Activated T-helper 2 cell treated with anti-CD3 and anti-CD28 coated beads, Interferon-gamma antibody, Interleukin-2, Interleukin-4, amounts not matched to agents 10 μg/mL and 5 μg/mL and 100 μg/mL, durations not matched to agents 14 hours and 24 hours and 36 hours (primary cell): ENCODE measurements around the gene COL6A3. TPM values are rescaled to one million over a fixed set of nuclear protein-coding genes. Genes with fewer than 3 reads are reported as not detected.

Experiments
- DNase-seq: peaks from one replicate; pipeline ENCODE4 v3.0.0; 2021; ENCODE audit warnings: low spot score
- H3K27ac Mint-ChIP-seq: one replicate; pipeline ENCODE4 v1.8.0; 2021; ENCODE audit warnings: mixed read lengths
- H3K27me3 Mint-ChIP-seq: one replicate; pipeline ENCODE4 v1.8.0; 2021; ENCODE audit warnings: low read depth, mixed read lengths
- H3K36me3 Mint-ChIP-seq: one replicate; pipeline ENCODE4 v1.8.0; 2021; ENCODE audit warnings: low read depth, mixed read lengths
- H3K4me1 Mint-ChIP-seq: one replicate; pipeline ENCODE4 v1.8.0; 2021; ENCODE audit warnings: low read depth, mixed read lengths
- H3K4me3 Mint-ChIP-seq: one replicate; pipeline ENCODE4 v1.8.0; 2021; ENCODE audit warnings: low read depth, mild to moderate bottlenecking, moderate library complexity, mixed read lengths
- H3K9me3 Mint-ChIP-seq: one replicate; pipeline ENCODE4 v1.8.0; 2021; ENCODE audit warnings: mixed read lengths
- intact Hi-C: fragments of 100-400 bp; cut with micrococcal nuclease; formaldehyde crosslinking; loops from one replicate; pipeline ENCODE4 v1.15.1; 2023
- total RNA-seq: library from RNA; stranded (reverse); gene quantifications from 2 replicates; pipeline ENCODE4 v1.2.3, GENCODE V29; 2022

COL6A3 gene
- total RNA-seq, 1 donor from 2014 or later: 9.2 TPM

DNA sequence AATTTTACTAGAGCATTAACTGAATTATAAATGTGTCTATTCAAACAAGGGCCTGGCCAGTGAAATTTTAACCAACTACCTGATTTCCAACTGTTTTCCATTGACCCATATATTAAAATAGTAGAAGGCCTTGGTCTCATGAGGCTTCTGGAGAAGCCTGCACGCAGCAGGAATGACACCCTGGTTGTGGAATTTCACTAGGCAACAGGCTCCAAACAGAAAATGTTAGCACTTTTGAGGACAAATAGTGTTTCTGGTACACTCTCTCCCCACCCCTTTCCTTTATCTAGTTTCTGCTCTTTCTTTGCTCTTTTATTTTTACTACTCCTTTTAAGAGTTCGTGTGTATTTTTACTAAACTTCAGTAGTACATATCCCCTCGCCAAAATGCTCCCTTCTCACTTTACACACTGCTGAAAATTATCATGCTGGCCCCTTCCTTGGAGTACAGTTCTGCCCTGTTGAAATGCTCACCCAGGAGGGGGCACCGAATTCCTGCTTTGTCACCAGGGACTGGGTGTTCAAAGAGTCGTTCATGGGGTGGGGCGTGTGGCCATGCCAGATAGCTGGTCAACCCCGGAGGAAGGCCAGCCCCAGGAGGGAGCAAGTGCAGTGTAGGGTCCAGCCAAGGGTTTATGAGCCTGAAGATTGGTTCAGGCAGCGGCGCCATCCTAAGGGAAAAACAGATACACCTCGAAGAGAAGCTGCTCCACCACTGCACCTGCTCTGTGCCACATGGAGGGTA lies 22.1 kb upstream of the COL6A3 start:
- Mint-ChIP-seq H3K4me1 (peaks cover 83% of the 10 kb centered on the region), H3K36me3 (peaks cover 6% of the 10 kb centered on the region), H3K27ac (peak overlapping the region; percentile 77), H3K9me3 (peaks cover 11% of the 10 kb centered on the region), H3K4me3 (no peak overlapping the region), H3K27me3 (no peaks in the 10 kb centered on the region)
- intact Hi-C loops: loop anchor here (10.0 kb wide), 1 partner anchor 629 kb away; the partner anchor contains the start of gene SCLY
- no peak for DNase-seq

DNA sequence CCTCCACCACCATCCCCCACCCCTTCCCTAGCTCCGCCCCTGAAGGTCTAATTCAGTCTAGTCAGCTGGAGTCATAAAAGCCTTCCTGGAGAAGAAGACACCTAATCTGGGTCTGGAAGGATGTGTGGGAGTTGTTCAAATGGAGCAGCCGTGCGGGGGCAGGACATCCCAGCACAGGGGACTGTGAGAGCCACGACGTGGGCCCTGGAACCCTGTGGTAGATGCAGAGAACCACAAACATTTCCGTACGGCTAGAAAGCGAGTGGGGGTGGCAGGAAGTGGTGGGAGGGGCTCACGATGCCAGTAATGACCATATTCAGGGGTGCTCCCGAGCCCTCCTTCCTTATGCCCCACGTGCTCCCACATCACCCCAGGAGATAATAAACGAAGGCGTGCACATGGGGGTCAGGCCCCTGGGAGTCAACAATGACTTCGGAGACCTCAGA lies 20.9 kb upstream of the COL6A3 start:
- H3K27ac Mint-ChIP-seq: peak overlapping the region; percentile 86
- peaks cover 4% of the 10 kb centered on the region for H3K9me3 Mint-ChIP-seq
- no peaks in the 10 kb centered on the region for H3K36me3 Mint-ChIP-seq
- H3K4me3 Mint-ChIP-seq: peak overlapping the region; percentile 72
- intact Hi-C loops: loop anchor here (5.0 to 10.0 kb wide), 4 partner anchors 257 to 888 kb away; partner anchors contain the start of gene SCLY
- H3K27me3 Mint-ChIP-seq: no peaks in the 10 kb centered on the region
- peak; percentile 69 for DNase-seq
- H3K4me1 Mint-ChIP-seq: peaks cover 81% of the 10 kb centered on the region

DNA sequence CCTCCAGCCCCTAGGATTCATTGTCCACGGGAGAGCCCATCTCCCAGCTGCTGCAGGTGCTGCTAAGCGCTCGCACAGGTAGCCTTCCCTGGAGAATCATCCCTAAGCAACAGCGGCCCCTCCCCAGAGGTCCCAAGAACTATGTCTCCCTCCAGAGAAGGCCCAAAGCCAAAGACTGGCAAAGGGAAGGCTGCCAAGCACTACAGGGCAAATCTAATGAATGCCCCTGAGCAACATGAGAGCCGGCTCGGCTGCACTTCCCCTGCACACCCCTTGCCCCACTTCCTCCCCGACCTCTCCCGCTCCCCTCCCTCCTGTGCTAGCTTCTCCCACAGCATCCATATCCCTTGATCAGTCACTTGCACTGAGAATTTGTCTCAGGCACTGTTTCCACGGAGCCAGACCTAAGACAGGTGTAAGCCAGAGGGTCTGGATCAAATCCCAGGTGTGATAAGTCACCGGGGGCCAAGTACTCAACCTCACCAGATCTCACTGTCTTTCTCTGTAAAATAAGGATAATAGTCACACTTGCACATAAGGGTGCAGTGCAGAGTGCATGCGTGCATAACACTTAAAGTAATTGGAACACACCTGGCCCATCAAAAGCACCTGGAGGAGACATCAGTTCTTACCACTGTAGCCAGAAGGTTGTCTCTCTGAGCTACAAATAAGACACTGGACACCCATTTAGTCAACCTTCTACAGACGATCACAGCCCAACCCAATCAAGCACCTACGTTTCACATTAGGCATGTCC lies 20.1 kb upstream of the COL6A3 start:
- H3K4me3 Mint-ChIP-seq: peak overlapping the region; percentile 72
- peaks cover 85% of the 10 kb centered on the region for H3K4me1 Mint-ChIP-seq
- no peaks in the 10 kb centered on the region for H3K27me3 Mint-ChIP-seq
- intact Hi-C loops: loop anchor here (2.0 to 10.0 kb wide), 5 partner anchors 41 to 887 kb away; partner anchors contain the start of gene SCLY
- H3K36me3 Mint-ChIP-seq: no peaks in the 10 kb centered on the region
- peak overlapping the region; percentile 92 for H3K27ac Mint-ChIP-seq
- DNase-seq: no peak
- peaks cover 4% of the 10 kb centered on the region for H3K9me3 Mint-ChIP-seq

DNA sequence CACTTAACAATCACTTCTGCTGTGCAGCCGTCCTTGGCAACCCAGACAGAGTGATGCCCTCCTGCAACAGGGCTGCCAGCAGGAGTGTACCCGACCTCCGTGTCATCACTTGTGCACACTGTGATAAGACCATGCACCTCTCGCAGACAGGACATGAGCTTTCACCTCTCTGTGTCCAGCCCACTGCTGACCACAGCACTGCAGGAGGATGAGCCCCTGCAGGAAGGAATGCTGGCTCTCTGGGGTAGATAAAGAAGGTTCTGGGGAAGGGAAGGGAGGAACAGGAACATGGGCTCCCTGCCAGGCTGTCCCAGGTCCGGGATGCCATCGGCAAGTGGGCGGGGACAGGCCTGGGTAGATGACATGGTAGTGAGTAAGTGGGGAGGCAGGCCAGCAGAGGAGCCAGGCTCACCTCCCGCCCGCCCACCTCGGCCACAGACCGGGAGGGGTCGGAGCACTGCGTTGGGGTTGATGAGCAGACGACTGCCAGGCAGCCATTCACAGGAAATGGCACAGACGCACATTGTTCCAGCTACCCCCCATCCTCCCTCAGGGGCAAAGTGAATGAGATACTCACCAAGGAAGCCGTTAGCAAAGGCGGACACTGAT lies 18.6 kb upstream of the COL6A3 start:
- DNase-seq: peak; percentile 32
- intact Hi-C loops: loop anchor here (2.0 to 10.0 kb wide), 5 partner anchors 42 to 885 kb away; partner anchors contain the start of gene SCLY
- Mint-ChIP-seq H3K36me3 (no peaks in the 10 kb centered on the region), H3K27ac (peak overlapping the region; percentile 96), H3K4me1 (peaks cover 89% of the 10 kb centered on the region), H3K4me3 (peak overlapping the region; percentile 43), H3K27me3 (no peaks in the 10 kb centered on the region), H3K9me3 (no peaks in the 10 kb centered on the region)

DNA sequence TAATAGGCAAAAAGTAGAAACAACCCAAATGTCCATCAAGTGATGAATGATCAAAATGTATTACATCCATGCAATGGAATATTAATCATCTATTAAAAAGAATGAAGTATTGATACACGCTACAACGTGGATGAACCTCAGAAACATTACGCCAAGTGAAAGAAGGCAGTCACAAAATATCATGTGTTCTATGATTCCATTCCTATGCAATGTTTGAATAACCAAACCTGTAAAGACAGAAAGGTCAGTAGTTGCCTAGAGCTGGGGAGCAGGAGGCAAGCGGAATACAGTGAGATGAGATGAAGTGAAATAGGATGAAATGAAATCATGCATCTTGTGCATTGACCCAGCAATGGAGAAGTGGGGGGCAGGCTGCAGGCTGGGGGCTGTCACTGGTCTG lies 17.9 kb upstream of the COL6A3 start:
- Mint-ChIP-seq H3K9me3 (no peaks in the 10 kb centered on the region), H3K4me3 (peak overlapping the region; percentile 24), H3K27ac (peak overlapping the region; percentile 96), H3K27me3 (no peaks in the 10 kb centered on the region), H3K36me3 (no peaks in the 10 kb centered on the region), H3K4me1 (peaks cover 90% of the 10 kb centered on the region)
- intact Hi-C loops: loop anchor here (2.0 to 10.0 kb wide), 5 partner anchors 43 to 885 kb away; partner anchors contain the start of gene SCLY
- DNase-seq: no peak

DNA sequence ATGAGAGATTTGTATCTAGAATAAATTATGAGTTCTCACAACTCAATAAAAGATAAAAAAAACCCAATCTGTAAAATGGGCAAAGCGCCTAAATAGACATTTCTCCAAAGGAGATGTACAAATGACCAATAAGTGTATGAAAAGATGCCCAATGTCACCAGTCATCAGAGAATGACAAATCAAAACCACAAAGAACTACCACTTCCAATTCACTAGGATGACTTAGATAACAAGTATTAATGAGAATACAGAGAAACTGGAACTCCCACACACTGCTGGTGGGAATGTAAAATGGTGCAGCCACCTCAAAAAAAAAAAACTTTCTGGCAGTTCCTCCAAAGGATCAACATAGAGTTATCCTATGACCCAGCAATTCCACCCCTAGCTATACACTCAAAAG lies 17.4 kb upstream of the COL6A3 start:
- H3K4me3 Mint-ChIP-seq: peak overlapping the region; percentile 24
- peaks cover 93% of the 10 kb centered on the region for H3K4me1 Mint-ChIP-seq
- H3K27ac Mint-ChIP-seq: peak overlapping the region; percentile 96
- no peak for DNase-seq
- intact Hi-C loops: loop anchor here (5.0 to 10.0 kb wide), 4 partner anchors 261 to 884 kb away; partner anchors contain the start of gene SCLY
- no peaks in the 10 kb centered on the region for H3K9me3 Mint-ChIP-seq
- H3K36me3 Mint-ChIP-seq: no peaks in the 10 kb centered on the region
- H3K27me3 Mint-ChIP-seq: no peaks in the 10 kb centered on the region

DNA sequence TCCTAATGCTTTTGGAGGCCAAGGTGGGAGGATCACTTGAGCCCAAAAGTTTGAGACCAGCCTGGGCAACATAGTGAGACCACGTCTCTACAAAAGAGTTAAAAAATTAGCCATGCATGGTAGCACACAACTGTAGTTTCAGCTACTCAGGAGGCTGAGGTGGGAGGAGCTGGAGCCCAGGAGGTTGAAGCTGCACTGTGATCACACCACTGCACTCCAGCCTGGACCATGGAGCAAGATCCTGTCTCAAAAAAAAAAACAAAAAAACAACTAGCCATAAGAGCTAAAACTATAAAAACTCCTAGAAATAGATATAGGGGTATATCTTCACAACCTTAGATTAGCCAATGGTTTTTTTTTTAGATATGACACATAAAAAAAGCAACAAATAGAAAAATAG lies 16.9 kb upstream of the COL6A3 start:
- Mint-ChIP-seq H3K36me3 (no peaks in the 10 kb centered on the region), H3K27ac (peak overlapping the region; percentile 58), H3K27me3 (no peaks in the 10 kb centered on the region), H3K9me3 (no peaks in the 10 kb centered on the region), H3K4me1 (peaks cover 88% of the 10 kb centered on the region), H3K4me3 (no peak overlapping the region)
- intact Hi-C loops: loop anchor here (5.0 to 10.0 kb wide), 4 partner anchors 261 to 884 kb away; partner anchors contain the start of gene SCLY
- DNase-seq: no peak

DNA sequence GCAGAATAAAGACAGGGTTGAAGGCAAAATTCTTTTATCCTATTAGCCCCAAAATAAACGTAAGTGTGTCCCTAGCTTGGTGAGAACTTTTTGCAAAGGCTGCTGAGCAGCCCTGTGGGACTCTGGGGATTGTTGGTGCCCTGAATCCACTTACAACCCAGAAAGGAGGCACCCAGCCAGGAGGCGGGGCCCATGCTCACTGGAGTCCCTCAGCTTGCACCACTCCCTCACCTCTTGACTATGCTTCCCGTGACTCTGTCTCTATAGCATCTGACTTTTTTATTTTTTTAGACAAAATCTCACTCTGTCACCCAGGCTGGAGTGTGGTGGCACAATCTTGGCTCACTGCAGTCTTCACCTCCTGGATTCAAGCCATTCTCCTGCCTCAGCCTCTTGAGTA lies 15.8 kb upstream of the COL6A3 start:
- H3K4me3 Mint-ChIP-seq: no peak overlapping the region
- H3K27me3 Mint-ChIP-seq: no peaks in the 10 kb centered on the region

DNA sequence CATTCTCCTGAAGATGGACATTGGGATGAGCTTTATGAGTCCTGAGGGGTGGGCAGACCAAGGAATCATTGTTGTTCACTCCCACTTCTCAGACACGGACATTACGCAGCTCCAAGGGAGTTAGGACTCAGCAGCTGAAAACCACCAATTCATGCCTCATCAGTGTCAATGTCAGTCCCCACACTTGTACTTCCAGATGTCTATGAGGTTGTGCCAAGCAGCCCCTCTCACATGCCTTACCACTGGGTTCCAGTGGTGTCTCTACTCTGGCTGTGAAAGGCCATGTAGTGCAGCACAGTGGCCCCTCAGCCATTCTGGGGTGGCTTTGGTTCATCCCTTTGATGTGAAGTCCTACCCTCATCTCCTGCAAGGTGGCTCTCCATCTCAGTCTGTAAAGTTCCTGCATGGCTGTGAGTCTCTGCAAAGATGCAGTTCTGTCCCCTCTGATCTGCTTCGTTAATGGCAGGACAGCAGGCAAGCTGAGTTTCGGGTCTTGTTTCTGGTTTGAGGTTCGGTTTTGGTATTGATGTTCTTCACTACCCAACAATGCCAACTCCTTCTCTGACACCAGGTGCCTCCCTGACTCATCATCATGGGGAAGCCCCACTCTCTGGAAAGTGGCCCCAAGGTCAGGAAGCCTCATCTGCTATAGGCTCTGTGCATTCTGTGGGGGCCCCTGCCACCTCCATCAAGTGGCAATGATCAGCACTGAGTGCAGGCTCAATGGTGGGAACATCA lies 14.0 kb upstream of the COL6A3 start:
- Mint-ChIP-seq H3K27ac (peak overlapping the region; percentile 84), H3K4me1 (peaks cover 69% of the 10 kb centered on the region), H3K36me3 (no peaks in the 10 kb centered on the region), H3K4me3 (peak overlapping the region; percentile 55), H3K9me3 (no peaks in the 10 kb centered on the region), H3K27me3 (peaks cover 3% of the 10 kb centered on the region)
- intact Hi-C loops: loop anchor here (1.0 to 5.0 kb wide), 4 partner anchors 13 to 274 kb away; no protein-coding TSS in a partner anchor
- peak; percentile 31 for DNase-seq

More for the DNA sequence above, 15.8 kb upstream of the COL6A3 start:
- intact Hi-C loops: loop anchor here (2.0 to 10.0 kb wide), 7 partner anchors 203 to 882 kb away; partner anchors contain the start of gene SCLY
- Mint-ChIP-seq H3K27ac (peak overlapping the region; percentile 54), H3K36me3 (no peaks in the 10 kb centered on the region), H3K4me1 (peaks cover 79% of the 10 kb centered on the region), H3K9me3 (no peaks in the 10 kb centered on the region)
- no peak for DNase-seq

DNA sequence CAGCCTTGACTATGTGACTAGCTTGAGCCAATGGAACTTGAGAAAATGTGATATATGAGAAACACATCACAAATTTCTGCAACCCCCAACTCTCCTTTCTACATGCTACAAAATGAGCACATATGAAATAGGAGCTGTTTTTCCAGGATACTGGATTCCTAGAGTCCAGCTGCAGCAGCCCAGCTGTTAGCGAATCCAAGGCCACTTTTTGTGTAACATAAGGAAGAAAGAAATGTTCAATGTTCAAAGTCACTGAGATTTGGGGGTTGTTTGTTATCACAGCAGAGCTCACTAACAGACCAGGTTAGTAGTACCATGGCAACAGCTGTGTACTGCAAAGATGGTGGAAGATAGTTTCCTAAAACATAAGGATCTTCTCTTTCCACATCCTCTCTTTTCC lies 12.6 kb upstream of the COL6A3 start:
- intact Hi-C loops: loop anchor here (5.0 kb wide), 1 partner anchor 276 kb away; no protein-coding TSS in a partner anchor
- H3K27ac Mint-ChIP-seq: no peak overlapping the region
- H3K36me3 Mint-ChIP-seq: peaks cover 2% of the 10 kb centered on the region
- H3K27me3 Mint-ChIP-seq: peaks cover 3% of the 10 kb centered on the region
- H3K4me3 Mint-ChIP-seq: no peak overlapping the region
- peaks cover 64% of the 10 kb centered on the region for H3K4me1 Mint-ChIP-seq
- H3K9me3 Mint-ChIP-seq: no peaks in the 10 kb centered on the region
- DNase-seq: no peak

DNA sequence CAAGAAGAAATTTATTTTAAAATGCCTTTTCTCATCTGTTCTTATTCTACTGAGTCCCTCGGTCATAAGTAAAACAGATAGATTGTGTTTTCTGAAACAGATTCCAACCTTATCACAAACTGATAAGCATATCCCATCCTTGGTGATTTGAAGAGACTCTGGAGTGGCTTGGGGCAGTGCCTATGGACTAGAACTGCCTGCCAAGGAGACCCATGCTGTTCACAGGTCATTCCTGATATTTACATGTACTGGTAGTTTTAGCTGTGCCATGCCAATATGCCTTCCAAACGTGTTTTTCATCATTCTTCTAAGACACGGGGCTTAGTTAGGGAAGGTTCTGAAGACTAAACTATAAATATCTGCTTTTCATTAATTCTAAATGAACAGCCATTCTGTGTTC lies 11.4 kb upstream of the COL6A3 start:
- H3K9me3 Mint-ChIP-seq: no peaks in the 10 kb centered on the region
- H3K4me3 Mint-ChIP-seq: no peak overlapping the region
- no peak overlapping the region for H3K27ac Mint-ChIP-seq
- intact Hi-C loops: loop anchor here (5.0 kb wide), 1 partner anchor 277 kb away; no protein-coding TSS in a partner anchor
- peaks cover 2% of the 10 kb centered on the region for H3K36me3 Mint-ChIP-seq
- peaks cover 3% of the 10 kb centered on the region for H3K27me3 Mint-ChIP-seq
- DNase-seq: no peak
- H3K4me1 Mint-ChIP-seq: peaks cover 60% of the 10 kb centered on the region

DNA sequence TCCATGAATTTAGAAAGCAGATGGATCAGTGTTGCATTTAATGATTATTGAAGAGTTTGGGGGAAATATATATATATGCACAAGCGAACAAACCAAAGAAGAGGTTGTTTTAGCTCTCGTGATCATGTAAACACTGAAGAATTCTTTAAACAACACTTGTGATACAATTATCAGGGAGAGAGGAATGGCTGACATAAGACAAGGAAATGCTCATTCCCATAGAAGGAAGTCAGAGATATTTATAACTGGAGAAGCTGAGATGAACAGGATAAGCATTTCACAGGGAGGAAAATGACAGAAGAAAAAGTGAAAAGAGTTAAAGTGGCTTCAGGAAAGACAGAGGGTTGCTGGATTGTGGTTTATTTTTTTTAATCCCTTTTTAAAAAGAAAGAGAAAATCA lies 10.6 kb upstream of the COL6A3 start:
- no peaks in the 10 kb centered on the region for H3K9me3 Mint-ChIP-seq
- H3K4me3 Mint-ChIP-seq: no peak overlapping the region
- peaks cover 52% of the 10 kb centered on the region for H3K4me1 Mint-ChIP-seq
- intact Hi-C loops: no loop called here
- no peak for DNase-seq
- peaks cover 2% of the 10 kb centered on the region for H3K36me3 Mint-ChIP-seq
- H3K27me3 Mint-ChIP-seq: peaks cover 6% of the 10 kb centered on the region
- H3K27ac Mint-ChIP-seq: no peak overlapping the region
